ENCODE data around the gene SMOC2.
"Not testable (repeated sequence)": the region's sequence is repeated elsewhere in the genome, so short reads cannot be mapped to it uniquely, and the experiment has no call there.

Gene SMOC2

GRCh38 chr6:168607272-168608112 is 166.5 kb downstream of the SMOC2 start:
- TF ChIP-seq CTCF (IDR thresholded peaks at IDR 0.05; ENCODE audit: low read depth, low read length): no peak
- no peak overlapping the region for H3K4me3 ChIP-seq (ENCODE audit: low read depth, low read length)

GRCh38 chr6:168608113-168608400 is 167.1 kb downstream of the SMOC2 start:
- no peak for TF ChIP-seq CTCF (IDR thresholded peaks at IDR 0.05; ENCODE audit: low read depth, low read length)
- H3K4me3 ChIP-seq (ENCODE audit: low read depth, low read length): no peak overlapping the region

GRCh38 chr6:168609026-168609685 is 168.2 kb downstream of the SMOC2 start:
- no peak overlapping the region for H3K4me3 ChIP-seq (ENCODE audit: low read depth, low read length)
- no peak for TF ChIP-seq CTCF (IDR thresholded peaks at IDR 0.05; ENCODE audit: low read depth, low read length)

- no peak for TF ChIP-seq CTCF (IDR thresholded peaks at IDR 0.05; ENCODE audit: low read depth, low read length)
- H3K4me3 ChIP-seq (ENCODE audit: low read depth, low read length): no peak overlapping the region
Measured at GRCh38 chr6:168609914-168610490, 169.0 kb downstream of the SMOC2 start.

GRCh38 chr6:168610966-168611365 is 170.0 kb downstream of the SMOC2 start:
- H3K4me3 ChIP-seq (ENCODE audit: low read depth, low read length): not testable (repeated sequence)

- H3K4me3 ChIP-seq (ENCODE audit: low read depth, low read length): no peak overlapping the region
- no peak for TF ChIP-seq CTCF (IDR thresholded peaks at IDR 0.05; ENCODE audit: low read depth, low read length)
Measured at GRCh38 chr6:168611691-168612090, 170.7 kb downstream of the SMOC2 start.

- no peak overlapping the region for H3K4me3 ChIP-seq (ENCODE audit: low read depth, low read length)
- TF ChIP-seq CTCF (IDR thresholded peaks at IDR 0.05; ENCODE audit: low read depth, low read length): no peak
Measured at GRCh38 chr6:168612586-168612985, 171.6 kb downstream of the SMOC2 start.

Data from WI38 (cell line).